GM21447 (cell line): ENCODE measurements around the gene SLC8A2.
"Not testable (repeated sequence)": the region's sequence is repeated elsewhere in the genome, so short reads cannot be mapped to it uniquely, and the experiment has no call there.

Source experiments
- ATAC-seq: cut with Tn5 transposase; IDR thresholded peaks from one replicate; pipeline ENCODE4 v1.9.1; 2021; ENCODE audit not compliant: unreplicated experiment

Gene SLC8A2

DNA sequence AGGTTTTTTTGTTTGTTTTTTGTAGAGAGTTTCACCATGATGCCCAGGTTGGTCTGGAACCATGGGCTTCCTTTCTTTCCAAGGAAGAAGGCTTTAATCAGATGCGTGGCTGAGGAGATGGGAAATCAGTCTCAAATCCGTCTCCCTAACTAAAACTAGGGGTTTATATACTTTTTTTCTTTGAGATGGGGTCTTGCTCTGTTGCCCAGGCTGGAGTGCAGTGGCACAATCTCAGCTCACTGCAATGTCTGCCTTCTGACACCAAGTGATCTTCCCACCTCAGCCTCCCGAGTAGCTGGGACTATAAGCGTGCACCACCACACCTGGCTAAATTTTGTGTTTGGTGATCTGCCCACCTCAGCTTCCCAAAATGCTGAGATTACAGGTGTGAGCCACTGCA, 87.2 kb downstream of the SLC8A2 start:
- not testable (repeated sequence) for ATAC-seq

DNA sequence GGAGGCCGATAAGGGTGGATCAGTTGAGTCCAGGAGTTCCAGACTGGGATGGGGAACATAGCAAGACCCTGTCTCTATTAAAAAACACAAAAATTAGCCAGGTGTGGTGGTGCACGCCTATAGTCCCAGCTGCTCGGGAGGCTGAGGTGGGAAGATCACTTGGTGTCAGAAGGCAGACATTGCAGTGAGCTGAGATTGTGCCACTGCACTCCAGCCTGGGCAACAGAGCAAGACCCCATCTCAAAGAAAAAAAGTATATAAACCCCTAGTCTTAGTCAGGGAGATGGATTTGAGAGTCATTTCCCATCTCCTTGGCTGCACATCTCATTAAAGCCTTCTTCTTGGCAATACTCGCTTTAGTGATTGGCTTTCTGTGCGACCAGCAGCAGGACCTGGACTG, 87.8 kb downstream of the SLC8A2 start:
- not testable (repeated sequence) for ATAC-seq

DNA sequence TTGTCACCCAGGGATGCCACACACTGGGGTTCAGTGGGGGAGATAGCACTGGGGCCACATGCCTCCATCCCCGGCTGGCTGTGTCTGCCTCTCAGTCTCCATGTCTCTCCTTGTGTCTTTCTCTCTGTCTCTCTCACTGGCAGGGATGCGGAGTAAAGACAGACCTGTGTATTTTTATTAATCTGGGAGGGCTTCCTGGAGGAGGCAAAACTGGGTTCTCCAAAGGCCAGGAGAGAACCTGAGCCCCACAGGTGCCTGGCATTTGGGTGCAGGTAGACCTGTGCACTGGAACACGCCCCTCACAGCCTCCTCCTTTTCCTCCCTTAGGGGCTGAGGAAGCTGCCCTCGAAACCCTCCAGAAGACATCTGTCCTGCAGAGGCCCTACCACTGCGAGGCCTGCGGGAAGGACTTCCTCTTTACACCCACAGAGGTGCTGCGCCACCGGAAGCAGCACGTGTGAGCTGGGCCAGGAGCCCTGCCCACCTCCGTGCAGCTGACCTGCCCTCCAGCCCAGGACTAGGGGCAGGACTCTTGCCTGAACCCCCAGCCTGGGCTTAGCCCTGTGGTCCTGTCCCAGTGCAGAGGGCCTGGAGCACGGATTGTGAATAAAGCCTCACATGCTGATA, 89.9 kb downstream of the SLC8A2 start:
- no peak for ATAC-seq

DNA sequence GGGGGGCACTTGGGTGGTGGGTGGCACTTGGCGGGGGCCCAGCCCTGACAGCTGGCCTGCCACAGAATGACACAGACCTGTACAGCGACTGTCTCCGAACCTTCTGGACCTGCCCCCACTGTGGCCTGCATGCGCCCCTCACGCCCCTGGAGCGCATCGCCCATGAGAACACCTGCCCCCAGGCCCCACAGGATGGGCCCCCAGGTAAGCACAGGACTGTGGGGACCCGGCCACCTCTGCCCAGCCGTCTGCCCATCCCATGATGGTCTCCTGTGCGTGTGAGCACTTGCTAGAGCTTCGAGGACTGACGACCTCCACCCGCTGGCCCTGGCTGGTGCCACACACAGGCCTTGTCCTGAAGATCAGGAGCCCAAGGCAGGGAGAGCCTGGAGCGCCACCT, 90.6 kb downstream of the SLC8A2 start:
- ATAC-seq = no peak

DNA sequence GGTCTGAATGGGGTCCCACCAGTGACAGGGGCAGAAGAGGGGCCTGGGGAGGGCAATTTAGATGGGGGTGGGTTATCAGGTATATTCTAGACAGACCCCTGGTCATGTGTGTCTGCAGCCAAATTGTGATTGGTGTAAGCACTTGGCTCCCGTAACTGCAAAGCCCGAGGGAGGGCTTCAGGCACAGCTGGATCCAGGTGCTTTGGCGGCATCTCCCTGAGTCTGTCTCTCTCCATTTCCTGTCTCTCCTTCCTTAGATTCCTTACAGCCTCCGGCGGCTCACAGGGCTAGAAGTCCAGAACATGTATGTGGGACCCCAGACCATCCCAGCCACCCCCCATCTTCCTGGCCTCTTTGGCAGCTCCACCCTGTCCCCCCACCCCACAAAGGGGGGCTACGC, 91.1 kb downstream of the SLC8A2 start:
- ATAC-seq = no peak

DNA sequence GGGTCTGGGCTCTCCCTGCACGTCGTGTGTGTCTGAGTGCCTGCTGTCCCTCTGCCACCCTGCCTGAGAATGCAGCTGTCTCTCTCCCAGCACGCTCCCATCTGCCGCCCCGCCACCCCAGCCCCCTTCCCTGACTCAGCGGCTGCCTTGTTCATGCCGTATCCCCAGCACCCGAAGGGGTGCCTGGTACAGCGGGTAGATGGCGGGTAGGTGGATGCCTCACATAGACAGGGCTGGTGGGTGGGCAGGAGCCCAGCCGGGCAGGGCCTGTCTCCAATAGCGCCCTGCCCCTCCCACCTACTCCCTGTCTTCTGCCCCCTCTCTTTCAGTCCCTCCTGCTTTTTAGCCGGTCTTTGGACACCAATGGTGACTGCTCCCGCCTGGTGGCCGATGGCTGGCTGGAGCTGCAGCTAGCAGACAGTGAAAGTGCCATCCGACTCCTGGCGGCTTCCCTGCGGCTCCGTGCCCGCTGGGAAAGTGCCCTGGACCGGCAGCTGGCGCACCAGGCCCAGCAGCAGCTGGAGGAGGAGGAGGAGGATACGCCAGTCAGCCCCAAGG, 92.2 kb downstream of the SLC8A2 start:
- ATAC-seq = no peak

DNA sequence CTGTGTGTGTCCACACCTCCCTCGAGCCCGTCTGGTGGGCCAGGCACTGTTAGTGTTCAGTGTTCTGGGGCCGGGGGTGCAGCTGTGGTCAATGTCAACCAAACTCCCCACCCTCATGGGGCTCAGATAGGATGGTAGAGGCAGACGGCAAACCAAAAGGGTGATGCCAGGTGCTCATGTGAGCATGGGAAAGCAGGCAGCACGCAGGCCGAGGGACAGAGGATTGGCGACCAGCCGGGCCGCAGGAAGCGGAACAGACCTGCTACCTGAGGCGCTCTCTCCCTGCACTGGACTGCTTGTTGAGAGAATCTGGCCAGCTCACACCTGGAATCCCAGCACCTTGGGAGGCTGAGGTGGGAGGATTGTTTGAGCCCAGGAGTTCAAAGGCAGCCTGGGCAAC, 93.4 kb downstream of the SLC8A2 start:
- ATAC-seq = no peak
